GM23338 (cell line): ENCODE data around the gene BRCA1. TPM values are rescaled to one million over a fixed set of nuclear protein-coding genes. Genes with fewer than 3 reads are reported as not detected.
"Not testable (repeated sequence)": the region's sequence is repeated elsewhere in the genome, so short reads cannot be mapped to it uniquely, and the experiment has no call there.

Experiments
- ATAC-seq: fragments of 200-7000 bp; cut with Tn5 transposase; 3 replicates; pipeline ENCODE4 v1.9.1; 2020
- DNase-seq: peaks from one replicate; pipeline ENCODE4 v3.0.0-alpha.2; 2015; ENCODE audit warnings: low spot score
- H2AFZ ChIP-seq: fragments of 200-600 bp; sonication (generic); 2 replicates; pipeline ENCODE4 v1.8.0; 2016; ENCODE audit warnings: antibody characterized with exemption, mild to moderate bottlenecking, moderate library complexity
- H3F3A ChIP-seq: fragments of 200-600 bp; sonication (generic); replicated peaks from 2 replicates; pipeline ENCODE4 v1.8.0; 2017; ENCODE audit warnings: antibody characterized with exemption, mixed run types, low read depth
- H3K27ac ChIP-seq: fragments of 200-600 bp; sonication (generic); 2 replicates; pipeline ENCODE4 v1.6.1; 2016; ENCODE audit warnings: low read depth
- H3K27me3 ChIP-seq: fragments of 200-600 bp; sonication (generic); 2 replicates; pipeline ENCODE4 v1.8.0; 2016; ENCODE audit warnings: mild to moderate bottlenecking, mixed run types, moderate library complexity; ENCODE audit not compliant: insufficient read depth
- H3K36me3 ChIP-seq: fragments of 200-600 bp; sonication (generic); 2 replicates; pipeline ENCODE4 v1.8.0; 2016; ENCODE audit warnings: mild to moderate bottlenecking; ENCODE audit not compliant: insufficient read depth
- H3K4me1 ChIP-seq: fragments of 200-600 bp; sonication (generic); 2 replicates; pipeline ENCODE4 v1.8.0; 2016; ENCODE audit warnings: mild to moderate bottlenecking, moderate library complexity; ENCODE audit not compliant: insufficient read depth
- H3K4me2 ChIP-seq: fragments of 200-600 bp; sonication (generic); 2 replicates; pipeline ENCODE4 v1.7.1; 2017; ENCODE audit warnings: mixed run types
- H3K4me3 ChIP-seq: fragments of 200-600 bp; sonication (generic); 2 replicates; pipeline ENCODE4 v1.6.1; 2016; ENCODE audit warnings: mixed run types
- H3K79me2 ChIP-seq: fragments of 200-600 bp; sonication (generic); replicated peaks from 2 replicates; pipeline ENCODE4 v1.8.0; 2017; ENCODE audit warnings: mild to moderate bottlenecking; ENCODE audit not compliant: insufficient read depth
- H3K9me2 ChIP-seq: fragments of 200-600 bp; sonication (generic); 2 replicates; pipeline ENCODE4 v1.8.0; 2017; ENCODE audit not compliant: insufficient read depth
- H4K20me1 ChIP-seq: fragments of 200-600 bp; sonication (generic); replicated peaks from 2 replicates; pipeline ENCODE4 v1.8.0; 2017; ENCODE audit warnings: mild to moderate bottlenecking; ENCODE audit not compliant: insufficient read depth
- H3K27ac Mint-ChIP-seq: 2 replicates; pipeline ENCODE4 v1.8.0; 2020; ENCODE audit warnings: inconsistent platforms, mild to moderate bottlenecking, moderate library complexity, mixed read lengths
- H3K27me3 Mint-ChIP-seq: 3 replicates; pipeline ENCODE4 v1.8.0; 2022; ENCODE audit warnings: low read depth, mild to moderate bottlenecking, moderate library complexity, mixed read lengths, inconsistent platforms; ENCODE audit not compliant: insufficient read depth, poor library complexity
- H3K36me3 Mint-ChIP-seq: 3 replicates; pipeline ENCODE4 v1.8.0; 2021; ENCODE audit warnings: low read depth, mild to moderate bottlenecking, inconsistent platforms, moderate library complexity, mixed read lengths
- H3K4me1 Mint-ChIP-seq: 3 replicates; pipeline ENCODE4 v1.8.0; 2020; ENCODE audit warnings: mild to moderate bottlenecking, inconsistent platforms, mixed read lengths
- H3K4me3 Mint-ChIP-seq: 3 replicates; pipeline ENCODE4 v1.8.0; 2021; ENCODE audit warnings: moderate library complexity, mild to moderate bottlenecking, inconsistent platforms, mixed read lengths
- H3K9me3 Mint-ChIP-seq: 3 replicates; pipeline ENCODE4 v1.8.0; 2020; ENCODE audit warnings: moderate library complexity, mild to moderate bottlenecking, inconsistent platforms, mixed read lengths
- NANOG ChIP-seq: IDR thresholded peaks from 2 replicates; pipeline ENCODE4 v1.6.1; 2016; ENCODE audit warnings: antibody characterized with exemption, borderline replicate concordance
- REST ChIP-seq: IDR thresholded peaks from one replicate; pipeline ENCODE4 v1.6.1; 2018; ENCODE audit warnings: antibody characterized with exemption; ENCODE audit not compliant: unreplicated experiment
- polyA plus RNA-seq: library from polyadenylated mRNA; unstranded; fragments of >200 nt; fragmentation: Nextera tagmentation; extraction: Ambion mirVana; gene quantifications from 2 replicates; pipeline ENCODE4 v1.2.1, GENCODE V29; 2016
- total RNA-seq: library from RNA; depleted of rRNA; stranded (reverse); fragments of >200 nt; shearing (Covaris generic); gene quantifications from 2 replicates; pipeline ENCODE4 v1.2.3, GENCODE V29; 2014

BRCA1 gene
- total and polyA plus RNA-seq, 2 experiments from 2014 or later, result 43.2 to 45.9 TPM

DNA sequence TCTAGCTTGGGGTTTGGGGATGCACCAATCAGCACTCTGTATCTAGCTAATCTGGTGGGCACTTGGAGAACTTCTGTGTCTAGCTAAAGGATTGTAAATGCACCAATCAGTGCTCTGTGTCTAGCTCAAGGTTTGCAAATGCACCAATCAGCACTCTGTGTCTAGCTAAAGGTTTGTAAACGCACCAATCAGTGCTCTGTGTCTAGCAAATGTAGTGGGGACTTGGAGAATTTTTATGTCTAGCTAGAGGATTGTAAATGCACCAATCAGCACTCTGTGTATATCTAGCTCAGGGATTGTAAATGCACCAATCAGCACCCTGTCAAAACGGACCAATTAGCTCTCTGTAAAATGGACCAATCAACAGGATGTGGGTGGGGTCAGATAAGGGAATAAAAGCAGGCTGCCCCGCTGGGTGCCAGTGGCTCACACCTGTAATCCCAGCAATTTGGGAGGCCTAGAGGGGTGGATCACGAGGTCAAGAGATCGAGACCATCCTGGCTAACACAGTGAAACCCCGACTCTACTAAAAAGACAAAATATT is 2.2 kb upstream of the BRCA1 start:
- peaks cover 26% of the 10 kb centered on the region for H3K79me2 ChIP-seq
- not testable (repeated sequence) for H3K4me1 Mint-ChIP-seq, H2AFZ ChIP-seq, H3K27ac Mint-ChIP-seq, H3K4me1 ChIP-seq, H3K4me3 ChIP-seq, H3K4me2 ChIP-seq, H3K9me2 ChIP-seq, H3K27ac ChIP-seq, DNase-seq, H3K27me3 ChIP-seq, H3K9me3 Mint-ChIP-seq, H4K20me1 ChIP-seq, ATAC-seq, H3F3A ChIP-seq, H3K36me3 ChIP-seq
- peaks cover 40% of the 10 kb centered on the region for H3K36me3 Mint-ChIP-seq
- peaks cover 24% of the 10 kb centered on the region for H3K27me3 Mint-ChIP-seq
- H3K4me3 Mint-ChIP-seq, result peak overlapping the region; percentile 56

DNA sequence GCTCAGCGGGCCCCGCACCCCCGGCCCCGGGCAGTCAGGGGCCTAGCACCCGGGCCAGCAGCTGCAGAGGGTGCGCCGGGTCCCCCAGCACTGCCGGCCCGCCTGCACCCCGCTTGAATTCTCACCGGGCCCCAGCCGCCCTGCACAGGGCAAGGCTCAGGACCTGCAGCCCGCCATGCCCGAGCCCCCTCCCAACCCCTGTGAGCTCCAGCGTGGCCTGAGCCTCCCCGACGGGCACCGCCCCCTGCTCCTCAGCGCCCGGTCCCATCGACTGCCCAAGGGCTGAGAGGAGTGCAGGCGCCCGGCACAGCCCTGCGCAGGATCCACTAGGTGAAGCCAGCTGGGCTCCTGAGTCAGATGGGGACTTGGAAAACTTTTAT is 1.7 kb upstream of the BRCA1 start:
- peaks cover 39% of the 10 kb centered on the region for H3K36me3 Mint-ChIP-seq

More for the DNA sequence above, 1.7 kb upstream of the BRCA1 start:
- no peak overlapping the region for H3K27ac Mint-ChIP-seq
- no peaks in the 10 kb centered on the region for H3K9me2 ChIP-seq
- H3K4me2 ChIP-seq, result no peak overlapping the region
- 0 out of 2 replicates have a peak, but pooled peaks cover 3% of the 10 kb centered on the region for H3F3A ChIP-seq
- peaks cover 10% of the 10 kb centered on the region for H3K9me3 Mint-ChIP-seq
- H3K79me2 ChIP-seq, result peaks cover 26% of the 10 kb centered on the region
- no peak for ATAC-seq
- no peak overlapping the region for H2AFZ ChIP-seq
- peaks cover 8% of the 10 kb centered on the region for H3K4me1 Mint-ChIP-seq
- H4K20me1 ChIP-seq, result no peaks in the 10 kb centered on the region; the same call in 1 of the 2 replicates
- no peak for DNase-seq
- no peak overlapping the region for H3K27ac ChIP-seq
- H3K4me3 ChIP-seq, result no peak overlapping the region
- peak overlapping the region; percentile 56 for H3K4me3 Mint-ChIP-seq
- TF ChIP-seq REST (no peak), NANOG (no peak)
- H3K27me3 Mint-ChIP-seq, result peaks cover 24% of the 10 kb centered on the region
- peaks cover 4% of the 10 kb centered on the region; the same call in 1 of the 2 replicates for H3K36me3 ChIP-seq
- no peaks in the 10 kb centered on the region for H3K27me3 ChIP-seq
- no peaks in the 10 kb centered on the region for H3K4me1 ChIP-seq
